ENCODE data around the gene CPEB1.
"Not testable (repeated sequence)": the region's sequence is repeated elsewhere in the genome, so short reads cannot be mapped to it uniquely, and the experiment has no call there.

CPEB1 gene

GRCh38 chr15:82540055-82540983 is 106.8 kb downstream of the CPEB1 start, which contains the start of gene RPS17:
TSS of gene RPS17 (minus strand) at chr15:82540457. CDS start at chr15:82540428, 29 bp downstream.
- DNase-seq = no peak

GRCh38 chr15:82539691-82540054 is 107.5 kb downstream of the CPEB1 start:
- no peak for DNase-seq

- no peak for DNase-seq
Observed at GRCh38 chr15:82538961-82539690, 108.0 kb downstream of the CPEB1 start.

GRCh38 chr15:82537351-82537908 is 109.7 kb downstream of the CPEB1 start:
- no peak for DNase-seq

GRCh38 chr15:82536409-82537350 is 110.5 kb downstream of the CPEB1 start:
- DNase-seq = no peak

- no peak for DNase-seq
Observed at GRCh38 chr15:82535566-82536408, 111.4 kb downstream of the CPEB1 start.

GRCh38 chr15:82535151-82535550 is 112.0 kb downstream of the CPEB1 start:
- not testable (repeated sequence) for DNase-seq

GRCh38 chr15:82534457-82534861 is 112.7 kb downstream of the CPEB1 start:
- not testable (repeated sequence) for DNase-seq

- no peak for DNase-seq
Observed at GRCh38 chr15:82533801-82534200, 113.4 kb downstream of the CPEB1 start.

GRCh38 chr15:82532991-82533481 is 114.1 kb downstream of the CPEB1 start:
- DNase-seq = no peak

GRCh38 chr15:82532383-82532990 is 114.7 kb downstream of the CPEB1 start:
- DNase-seq = no peak

- no peak for DNase-seq
Observed at GRCh38 chr15:82531496-82532382, 115.4 kb downstream of the CPEB1 start.

- no peak for DNase-seq
Observed at GRCh38 chr15:82530606-82531379, 116.4 kb downstream of the CPEB1 start.

GRCh38 chr15:82530006-82530405 is 117.2 kb downstream of the CPEB1 start:
- no peak for DNase-seq

- not testable (repeated sequence) for DNase-seq
Observed at GRCh38 chr15:82513587-82513986, 133.6 kb downstream of the CPEB1 start.

- DNase-seq = not testable (repeated sequence)
Observed at GRCh38 chr15:82507693-82508092, 139.5 kb downstream of the CPEB1 start.

GRCh38 chr15:82507087-82507486 is 140.1 kb downstream of the CPEB1 start:
- not testable (repeated sequence) for DNase-seq

GRCh38 chr15:82505842-82506241 is 141.3 kb downstream of the CPEB1 start:
- not testable (repeated sequence) for DNase-seq

GRCh38 chr15:82504074-82504473 is 143.1 kb downstream of the CPEB1 start:
- DNase-seq = not testable (repeated sequence)
